ENCODE data around the gene CREB3L1.

CREB3L1 gene

GRCh38 chr11:46367916-46368267 lies 90.4 kb downstream of the CREB3L1 start:
- DNase-seq = no peak

- peak; percentile 37 to 59 for DNase-seq
Observed at GRCh38 chr11:46369458-46370152, 92.1 kb downstream of the CREB3L1 start.

- no peak for DNase-seq
Observed at GRCh38 chr11:46370253-46370652, 92.8 kb downstream of the CREB3L1 start.
